Keratinocyte (primary cell): ENCODE results near the gene SPDYC. TPM values are rescaled to one million over a fixed set of nuclear protein-coding genes. Genes with fewer than 3 reads are reported as not detected.

Experiments
- DNase-seq: peaks from one replicate; pipeline ENCODE4 v3.0.0-alpha.2; 2011; ENCODE audit warnings: low read depth, missing footprints, low spot score
- FAIRE-seq: peaks from 2 replicates; lab custom pipeline; 2011; peaks lifted over from hg19 to GRCh38; lab: Jason Lieb, UNC
- H2AFZ ChIP-seq: 2 replicates; pipeline ENCODE4 v1.6.0; 2012; ENCODE audit warnings: low read length, control low read depth, inconsistent platforms; ENCODE audit not compliant: control insufficient read depth
- H3K27ac ChIP-seq: 2 replicates; pipeline ENCODE4 v1.5.1; 2011; ENCODE audit warnings: low read length; ENCODE audit not compliant: control insufficient read depth, insufficient read depth
- H3K27me3 ChIP-seq: 3 replicates; pipeline ENCODE4 v1.6.0; 2011; ENCODE audit warnings: low read length; ENCODE audit not compliant: control insufficient read depth, insufficient read depth; ENCODE audit errors: extremely low read depth
- H3K36me3 ChIP-seq, 2 experiments: 2 replicates in 1 of 2; 3 replicates in 1 of 2; pipeline ENCODE4 v1.5.1; 2011; ENCODE audit warnings: low read length in 2 of 2, mild to moderate bottlenecking in 1 of 2; ENCODE audit not compliant: control insufficient read depth in 2 of 2, insufficient read depth in 2 of 2; ENCODE audit errors: extremely low read depth in 1 of 2
- H3K4me1 ChIP-seq: 3 replicates; pipeline ENCODE4 v1.5.1; 2011; ENCODE audit warnings: low read length; ENCODE audit not compliant: control insufficient read depth, insufficient read depth; ENCODE audit errors: extremely low read depth
- H3K4me2 ChIP-seq: 3 replicates; pipeline ENCODE4 v1.6.0; 2011; ENCODE audit warnings: low read depth, low read length; ENCODE audit not compliant: control insufficient read depth, insufficient read depth; ENCODE audit errors: extremely low read depth
- H3K4me3 ChIP-seq, 3 experiments: fragments of 200-600 bp in 1 of 3; sonication (generic) in 1 of 3; 2 replicates in 2 of 3; 3 replicates in 1 of 3; pipeline ENCODE4 v1.5.1; 2011 to 2016; ENCODE audit warnings: low read length in 3 of 3, mild to moderate bottlenecking in 3 of 3, control low read depth in 2 of 3, inconsistent platforms in 1 of 3, low read depth in 1 of 3, mixed read lengths in 1 of 3, mixed run types in 1 of 3, moderate library complexity in 1 of 3; ENCODE audit not compliant: control insufficient read depth in 2 of 3, insufficient read depth in 2 of 3; ENCODE audit errors: extremely low read depth in 1 of 3
- H3K79me2 ChIP-seq: 2 replicates; pipeline ENCODE4 v1.6.0; 2012; ENCODE audit warnings: low read length; ENCODE audit not compliant: control insufficient read depth, insufficient read depth
- H3K9ac ChIP-seq: 3 replicates; pipeline ENCODE4 v1.6.0; 2011; ENCODE audit warnings: low read length; ENCODE audit not compliant: control insufficient read depth, insufficient read depth; ENCODE audit errors: extremely low read depth
- H3K9me1 ChIP-seq: 3 replicates; pipeline ENCODE4 v1.6.0; 2011; ENCODE audit warnings: low read length; ENCODE audit not compliant: control insufficient read depth, insufficient read depth; ENCODE audit errors: extremely low read depth
- H3K9me3 ChIP-seq: 2 replicates; pipeline ENCODE4 v1.5.1; 2012; ENCODE audit warnings: low read depth, low read length; ENCODE audit not compliant: control insufficient read depth
- H4K20me1 ChIP-seq: 3 replicates; pipeline ENCODE4 v1.6.0; 2011; ENCODE audit warnings: low read length; ENCODE audit not compliant: control insufficient read depth, insufficient read depth; ENCODE audit errors: extremely low read depth
- CTCF ChIP-seq, 3 experiments: IDR thresholded peaks in 1 of 3; conservative IDR thresholded peaks in 1 of 3; optimal IDR thresholded peaks in 1 of 3; 2 replicates in 2 of 3; 3 replicates in 1 of 3; pipeline versions ENCODE3 to v1.5.1; 2011; ENCODE audit warnings: low read length in 3 of 3, mild to moderate bottlenecking in 3 of 3, moderate library complexity in 2 of 3, control low read depth in 1 of 3, inconsistent platforms in 1 of 3; ENCODE audit not compliant: insufficient read depth in 2 of 3; ENCODE audit errors: extremely low read depth in 1 of 3
- EZH2 ChIP-seq: IDR thresholded peaks from one replicate; pipeline ENCODE4 v1.6.1; 2012; ENCODE audit warnings: inconsistent platforms, mild to moderate bottlenecking, low read length, moderate library complexity
- dilution Hi-C: fragments of 300-500 bp; cut with MboI; formaldehyde crosslinking; loops from one replicate; pipeline ENCODE4 v1.7.0; 2020; ENCODE audit warnings: low sequenced_read_pairs; ENCODE audit not compliant: extremely low pct_ligation_motif_present
- polyA plus RNA-seq, 5 experiments: library from polyadenylated mRNA; depleted of rRNA in 3 of 5; stranded (reverse) in 3 of 5; stranded (forward) in 1 of 5; unstranded in 1 of 5; fragments of >200 nt; gene quantifications; 1 replicate in 1 of 5; 2 replicates in 3 of 5; 3 replicates in 1 of 5; pipeline versions ENCODE4 v1.2.1 to v1.2.3, GENCODE V29; 2011 to 2012; ENCODE audit warnings: missing spikeins in 2 of 5, low read depth in 1 of 5, low replicate concordance in 1 of 5

Gene SPDYC
- polyA plus RNA-seq, 1 donor (not counting 4 experiments of a cell fraction or from before 2014, with no cell fraction given), result not detected

- H3K4me3 ChIP-seq, result peak overlapping the region; percentile 83 to 90 (median 87)
- FAIRE-seq (no peak), DNase-seq (no peak)
- H4K20me1 ChIP-seq, result peaks cover 9% of the 10 kb centered on the region
- peak overlapping the region; percentile 79 for H3K4me2 ChIP-seq
- dilution Hi-C loops, result no loop called here
- no peaks in the 10 kb centered on the region for H3K27me3 ChIP-seq
- H3K4me1 ChIP-seq, result peaks cover 24% of the 10 kb centered on the region
- H3K27ac ChIP-seq, result peak overlapping the region; percentile 67
- H2AFZ ChIP-seq, result peak overlapping the region; percentile 80
- peak overlapping the region; percentile 80 for H3K9ac ChIP-seq
- H3K9me1 ChIP-seq, result no peaks in the 10 kb centered on the region
- H3K9me3 ChIP-seq, result no peaks in the 10 kb centered on the region
- H3K79me2 ChIP-seq, result peaks cover 52% of the 10 kb centered on the region
- TF ChIP-seq EZH2, result no peak
- TF ChIP-seq CTCF (optimal IDR thresholded peaks at IDR 0.05 in 1 of 3, IDR thresholded peaks at IDR 0.05 in 1 of 3, conservative IDR thresholded peaks at IDR 0.05 in 1 of 3; ENCODE audit: extremely low read depth in 1 of 3, insufficient read depth in 2 of 3, low read length in 3 of 3), result peak; percentile 25 to 73 (median 32)
- H3K36me3 ChIP-seq, result peaks cover 14 to 23% of the 10 kb centered on the region in 2 experiments
Observed at GRCh38 chr11:65180877-65181568, 11.0 kb downstream of the SPDYC start.

- Histone ChIP-seq H3K9me3 (no peaks in the 10 kb centered on the region), H3K27ac (peak within 1 kb of the TSS; percentile 85), H3K4me2 (peak within 1 kb of the TSS; percentile 82), H2AFZ (peak within 1 kb of the TSS; percentile 80), H3K9ac (peak within 1 kb of the TSS; percentile 91), H3K4me3 (peak within 1 kb of the TSS; percentile 83 to 90 (median 87)), H3K9me1 (no peaks in the 10 kb centered on the region), H4K20me1 (peaks cover 12% of the 10 kb centered on the region), H3K4me1 (peaks cover 24% of the 10 kb centered on the region), H3K79me2 (peaks cover 59% of the 10 kb centered on the region), H3K36me3 (peaks cover 20 to 30% of the 10 kb centered on the region in 2 experiments), H3K27me3 (no peaks in the 10 kb centered on the region)
- TF ChIP-seq EZH2 (no peak), CTCF (optimal IDR thresholded peaks at IDR 0.05 in 1 of 3, IDR thresholded peaks at IDR 0.05 in 1 of 3, conservative IDR thresholded peaks at IDR 0.05 in 1 of 3; ENCODE audit: extremely low read depth in 1 of 3, insufficient read depth in 2 of 3, low read length in 3 of 3) (no peak)
- DNase-seq (peak; percentile 64), FAIRE-seq (no peak)
- dilution Hi-C loops, result no loop called here
Observed at GRCh38 chr11:65181569-65182257, 11.7 kb downstream of the SPDYC start, which contains the start of gene CAPN1. Gene CAPN1, plus strand, starts transcription at chr11:65181928. Its CDS starts 774 bp downstream, at chr11:65182702.
